Activated CD8-positive, alpha-beta T cell treated with anti-CD3 and anti-CD28 coated beads, Interleukin-2, amount 10 ng/mL, durations not matched to agents 7 days and 5 days (primary cell): ENCODE measurements around the gene ARMC9. TPM values are rescaled to one million over a fixed set of nuclear protein-coding genes. Genes with fewer than 3 reads are reported as not detected.

ENCODE experiments used
- ATAC-seq: fragments of 150-1000 bp; cut with Tn5 transposase; one replicate; pipeline ENCODE4 v1.10.0; 2021; ENCODE audit warnings: moderate library complexity
- CTCF ChIA-PET: fragments of 350-600 bp; sonication (Branson Sonifier 250); formaldehyde crosslinking; loops from one replicate; lab custom pipeline; 2021; ENCODE audit warnings: antibody characterized with exemption; lab: Charles Lee
- POLR2A ChIA-PET: fragments of 350-600 bp; sonication (Branson Sonifier 250); formaldehyde crosslinking; loops from one replicate; lab custom pipeline; 2021; ENCODE audit warnings: antibody characterized with exemption; lab: Charles Lee
- DNase-seq: peaks from one replicate; pipeline ENCODE4 v3.0.0-alpha.2; 2020
- H3K27ac Mint-ChIP-seq: one replicate; pipeline ENCODE4 v1.8.0; 2021; ENCODE audit warnings: mild to moderate bottlenecking, mixed read lengths
- H3K27me3 Mint-ChIP-seq: one replicate; pipeline ENCODE4 v1.8.0; 2021; ENCODE audit warnings: low read depth, mixed read lengths
- H3K36me3 Mint-ChIP-seq: one replicate; pipeline ENCODE4 v1.8.0; 2021; ENCODE audit warnings: low read depth, mixed read lengths
- H3K4me1 Mint-ChIP-seq: one replicate; pipeline ENCODE4 v1.8.0; 2021; ENCODE audit warnings: low read depth, mixed read lengths
- H3K4me3 Mint-ChIP-seq: one replicate; pipeline ENCODE4 v1.8.0; 2021; ENCODE audit warnings: mild to moderate bottlenecking, mixed read lengths
- H3K9me3 Mint-ChIP-seq: one replicate; pipeline ENCODE4 v1.8.0; 2022; ENCODE audit warnings: mixed read lengths; ENCODE audit not compliant: insufficient read depth
- total RNA-seq, 2 experiments: library from RNA; stranded (reverse); gene quantifications; one replicate each; pipeline ENCODE4 v1.2.3, GENCODE V29; 2021

The ARMC9 gene
- total RNA-seq, 2 experiments from 2014 or later, result 0.65 to 0.92 TPM

DNA sequence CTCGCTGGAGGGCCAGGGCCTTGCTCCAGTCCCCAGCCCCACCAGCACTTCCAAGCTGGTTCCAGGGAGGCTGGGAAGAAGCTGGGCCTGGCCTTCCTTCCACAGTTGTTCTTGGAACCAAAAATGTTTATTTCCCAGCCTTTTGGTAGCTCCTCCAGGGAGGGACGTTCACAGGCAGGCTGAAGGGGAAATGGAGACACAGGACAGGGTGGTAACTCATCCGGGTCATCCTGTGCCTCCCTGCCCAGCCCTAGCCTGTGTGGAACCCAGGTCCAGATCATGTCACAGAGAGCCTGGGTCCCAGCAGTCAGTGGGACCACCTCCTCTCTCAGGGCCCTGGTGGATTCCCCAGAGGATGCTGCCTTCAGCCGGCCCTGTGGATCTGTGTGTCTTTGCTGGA lies 12.5 kb upstream of the ARMC9 start:
- no peak overlapping the region for H3K4me3 Mint-ChIP-seq
- H3K36me3 Mint-ChIP-seq, result no peaks in the 10 kb centered on the region
- no peak overlapping the region for H3K27ac Mint-ChIP-seq
- POLR2A ChIA-PET, result no interaction called here
- DNase-seq (no peak), ATAC-seq (no peak)
- H3K4me1 Mint-ChIP-seq, result no peaks in the 10 kb centered on the region
- CTCF ChIA-PET, result interaction anchor here (0.9 kb wide), 1 partner anchor 10 kb away, joined by 3 read pairs; no protein-coding TSS in a partner anchor
- peaks cover 14% of the 10 kb centered on the region for H3K27me3 Mint-ChIP-seq
- H3K9me3 Mint-ChIP-seq, result no peaks in the 10 kb centered on the region

DNA sequence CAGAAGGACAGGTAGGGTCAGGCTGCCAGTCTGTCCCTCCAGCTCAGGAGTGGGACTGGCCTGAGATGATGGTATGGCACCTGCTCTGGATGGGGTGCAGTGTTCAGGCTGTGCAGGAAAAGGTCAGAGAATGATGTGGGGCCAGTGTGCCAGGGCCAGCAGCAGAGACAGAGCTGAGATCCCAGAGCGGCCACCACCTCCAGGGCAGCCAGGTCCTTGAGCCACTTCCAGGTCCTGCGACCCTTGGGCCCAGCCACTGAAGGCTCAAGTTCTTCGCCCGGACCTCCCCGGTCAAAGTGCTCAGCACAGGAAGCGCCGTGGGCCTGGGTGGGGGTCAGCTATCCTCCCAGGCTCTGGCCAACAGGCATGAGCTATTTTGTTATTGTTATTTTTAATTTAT lies 12.1 kb upstream of the ARMC9 start:
- POLR2A ChIA-PET, result no interaction called here
- no peak overlapping the region for H3K27ac Mint-ChIP-seq
- no peaks in the 10 kb centered on the region for H3K4me1 Mint-ChIP-seq
- H3K27me3 Mint-ChIP-seq, result peaks cover 14% of the 10 kb centered on the region
- no peak for ATAC-seq
- DNase-seq, result no peak
- CTCF ChIA-PET, result interaction anchor here (0.9 kb wide), 1 partner anchor 10 kb away, joined by 3 read pairs; no protein-coding TSS in a partner anchor
- no peaks in the 10 kb centered on the region for H3K36me3 Mint-ChIP-seq
- no peak overlapping the region for H3K4me3 Mint-ChIP-seq
- H3K9me3 Mint-ChIP-seq, result no peaks in the 10 kb centered on the region

DNA sequence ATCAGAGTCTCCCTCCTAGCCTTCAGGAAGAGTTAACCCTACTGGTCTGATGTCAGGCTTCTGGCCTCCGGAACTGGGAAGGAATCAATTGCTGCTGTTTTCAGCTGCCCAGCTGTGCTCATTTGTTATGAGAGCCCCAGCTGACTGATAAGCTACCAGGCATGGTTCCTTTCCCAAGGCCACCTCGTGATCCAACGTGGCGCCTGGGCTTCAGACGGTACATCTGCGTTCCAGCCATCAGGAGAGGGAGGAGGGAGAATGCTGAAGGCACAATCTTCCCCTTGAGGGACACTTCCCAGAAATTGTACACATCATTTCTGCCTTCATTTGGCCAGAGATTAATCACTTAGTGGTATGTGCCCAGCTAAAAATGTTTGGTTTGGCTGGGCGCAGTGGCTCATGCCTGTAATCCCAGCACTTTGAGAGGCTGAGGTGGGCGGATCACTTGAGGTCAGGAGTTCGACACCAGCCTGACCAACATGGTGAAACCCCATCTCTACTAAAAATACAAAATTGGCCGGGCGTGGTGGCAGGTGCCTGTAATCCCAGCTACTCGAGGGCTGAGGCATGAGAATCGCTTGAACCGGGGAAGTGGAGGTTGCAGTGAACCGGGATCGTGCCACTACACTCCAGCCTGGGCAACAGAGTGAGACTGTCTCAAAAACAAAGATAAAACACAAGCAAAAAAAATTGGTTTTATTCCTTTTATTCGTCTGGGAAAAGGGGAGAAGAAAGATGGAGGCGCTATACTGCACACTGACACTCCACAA lies 10.5 kb upstream of the ARMC9 start:
- no peak for ATAC-seq
- Mint-ChIP-seq H3K27ac (no peak overlapping the region), H3K27me3 (peaks cover 23% of the 10 kb centered on the region), H3K9me3 (no peaks in the 10 kb centered on the region), H3K4me3 (no peak overlapping the region), H3K36me3 (no peaks in the 10 kb centered on the region), H3K4me1 (no peaks in the 10 kb centered on the region)
- ChIA-PET CTCF (no interaction called here), POLR2A (interaction anchor here (0.6 kb wide), 1 partner anchor 275 kb away, joined by 3 read pairs; no protein-coding TSS in a partner anchor)
- no peak for DNase-seq

DNA sequence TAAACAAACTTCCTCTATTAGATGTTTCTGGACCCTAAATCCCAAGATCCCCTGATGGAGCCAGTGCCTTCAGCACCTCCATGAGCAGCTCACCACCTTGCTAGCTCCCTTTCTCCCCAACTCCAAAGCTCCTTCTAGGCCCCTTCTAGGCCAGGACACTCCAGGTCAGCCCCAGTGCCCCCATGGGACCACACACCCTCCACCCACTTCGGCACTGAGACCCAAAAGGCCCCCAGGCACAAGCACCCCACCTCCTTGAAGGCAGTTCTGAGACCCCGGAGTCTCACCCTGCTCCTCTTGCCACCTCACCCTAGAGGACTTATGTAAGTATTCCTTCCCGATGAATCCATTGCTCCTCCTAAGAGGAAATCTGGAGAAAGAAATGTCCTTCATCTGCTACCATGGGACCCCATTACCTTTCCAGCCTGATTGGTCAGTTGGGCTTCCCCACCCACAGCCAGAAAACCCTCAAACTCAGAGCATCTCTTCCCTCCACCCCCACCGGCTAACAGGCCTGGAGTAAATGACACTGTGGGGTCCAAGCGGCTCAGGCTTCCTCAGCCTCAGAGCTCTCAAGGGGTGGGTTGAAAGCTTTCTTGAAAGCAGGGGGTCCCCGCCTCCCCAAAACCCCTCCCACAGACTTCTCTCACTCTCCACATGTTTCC lies 9.8 kb upstream of the ARMC9 start:
- DNase-seq, result no peak
- H3K27ac Mint-ChIP-seq, result no peak overlapping the region
- no peak overlapping the region for H3K4me3 Mint-ChIP-seq
- H3K9me3 Mint-ChIP-seq, result no peaks in the 10 kb centered on the region
- ChIA-PET CTCF (no interaction called here), POLR2A (interaction anchor here (0.5 kb wide), 1 partner anchor 8 kb away, joined by 6 read pairs; no protein-coding TSS in a partner anchor)
- H3K27me3 Mint-ChIP-seq, result peaks cover 23% of the 10 kb centered on the region
- ATAC-seq, result no peak
- no peaks in the 10 kb centered on the region for H3K4me1 Mint-ChIP-seq
- H3K36me3 Mint-ChIP-seq, result no peaks in the 10 kb centered on the region

DNA sequence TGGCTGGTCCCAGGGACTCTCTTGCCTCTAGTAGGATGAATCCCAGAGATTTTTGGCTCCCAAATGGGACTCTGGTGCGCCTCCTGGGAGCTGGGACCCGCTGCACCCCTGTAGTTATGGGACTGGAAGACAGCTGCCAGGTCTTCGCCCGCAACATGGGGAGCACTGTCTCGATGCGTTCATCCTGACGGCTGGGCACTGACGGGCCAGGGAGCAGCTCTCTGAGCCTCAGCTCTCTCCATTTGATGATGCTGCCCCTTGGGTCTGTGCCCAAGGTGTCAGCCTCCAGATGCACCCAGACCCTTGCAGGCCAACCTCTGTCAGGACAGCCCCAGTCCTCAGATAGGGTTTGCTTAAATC lies 9.3 kb upstream of the ARMC9 start:
- POLR2A ChIA-PET, result interaction anchor here (0.5 kb wide), 1 partner anchor 8 kb away, joined by 6 read pairs; no protein-coding TSS in a partner anchor
- no peak for DNase-seq
- Mint-ChIP-seq H3K4me3 (no peak overlapping the region), H3K27ac (no peak overlapping the region), H3K27me3 (peaks cover 26% of the 10 kb centered on the region), H3K36me3 (no peaks in the 10 kb centered on the region), H3K4me1 (no peaks in the 10 kb centered on the region), H3K9me3 (no peaks in the 10 kb centered on the region)
- ATAC-seq, result no peak
- CTCF ChIA-PET, result no interaction called here

DNA sequence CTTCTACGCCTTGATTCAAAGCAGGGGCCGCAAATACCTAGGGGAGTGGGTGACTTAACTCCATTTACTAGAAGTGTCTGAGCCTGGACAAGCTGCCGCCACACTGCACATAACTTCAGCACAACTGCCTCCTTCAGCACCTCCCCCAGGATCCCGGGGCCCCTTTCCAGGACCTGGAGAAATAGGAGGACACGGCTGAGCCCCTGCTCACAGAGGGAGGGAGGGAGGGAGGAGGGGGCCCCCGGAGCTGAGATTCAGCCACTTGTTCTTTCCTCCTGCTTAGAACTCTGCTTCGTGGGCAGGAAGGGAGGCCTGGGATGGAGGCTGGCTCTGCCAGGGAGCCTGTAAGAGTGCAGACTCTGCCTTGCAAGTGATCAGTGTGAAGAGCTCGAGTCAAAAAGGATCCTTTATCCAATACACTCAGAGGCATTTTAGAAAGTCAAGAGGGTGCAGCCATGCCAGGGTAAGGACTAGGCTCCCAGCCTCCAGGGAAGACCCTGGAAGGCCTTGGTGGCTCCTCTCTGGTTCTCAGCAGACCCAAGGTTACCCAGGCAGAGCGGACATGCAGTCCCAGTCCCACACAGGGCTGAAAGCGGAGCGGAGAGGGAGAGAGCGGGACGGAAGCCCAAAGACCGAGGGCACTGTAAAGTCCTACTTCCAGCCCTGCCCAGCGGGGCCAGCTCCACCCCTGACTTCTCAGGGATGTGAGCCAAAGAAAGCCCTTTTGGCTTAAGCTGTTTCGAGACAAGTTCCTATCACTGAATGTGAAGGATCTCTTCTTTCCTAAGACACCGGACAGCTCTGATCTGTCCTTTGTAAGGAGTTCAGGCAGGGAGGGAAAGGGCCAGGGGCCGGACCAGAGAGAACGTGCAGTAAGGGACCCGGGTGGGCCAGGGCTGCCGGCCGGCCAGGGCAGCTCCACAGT lies 8.6 kb upstream of the ARMC9 start:
- Mint-ChIP-seq H3K36me3 (no peaks in the 10 kb centered on the region), H3K4me3 (no peak overlapping the region), H3K4me1 (no peaks in the 10 kb centered on the region), H3K9me3 (no peaks in the 10 kb centered on the region), H3K27me3 (peaks cover 27% of the 10 kb centered on the region), H3K27ac (no peak overlapping the region)
- POLR2A ChIA-PET, result interaction anchor here (0.5 to 0.8 kb wide), 2 partner anchors 7 to 65 kb away, joined by 3 to 6 read pairs; partner anchors contain the start of gene HTR2B
- ATAC-seq (no peak), DNase-seq (no peak)
- CTCF ChIA-PET, result no interaction called here

DNA sequence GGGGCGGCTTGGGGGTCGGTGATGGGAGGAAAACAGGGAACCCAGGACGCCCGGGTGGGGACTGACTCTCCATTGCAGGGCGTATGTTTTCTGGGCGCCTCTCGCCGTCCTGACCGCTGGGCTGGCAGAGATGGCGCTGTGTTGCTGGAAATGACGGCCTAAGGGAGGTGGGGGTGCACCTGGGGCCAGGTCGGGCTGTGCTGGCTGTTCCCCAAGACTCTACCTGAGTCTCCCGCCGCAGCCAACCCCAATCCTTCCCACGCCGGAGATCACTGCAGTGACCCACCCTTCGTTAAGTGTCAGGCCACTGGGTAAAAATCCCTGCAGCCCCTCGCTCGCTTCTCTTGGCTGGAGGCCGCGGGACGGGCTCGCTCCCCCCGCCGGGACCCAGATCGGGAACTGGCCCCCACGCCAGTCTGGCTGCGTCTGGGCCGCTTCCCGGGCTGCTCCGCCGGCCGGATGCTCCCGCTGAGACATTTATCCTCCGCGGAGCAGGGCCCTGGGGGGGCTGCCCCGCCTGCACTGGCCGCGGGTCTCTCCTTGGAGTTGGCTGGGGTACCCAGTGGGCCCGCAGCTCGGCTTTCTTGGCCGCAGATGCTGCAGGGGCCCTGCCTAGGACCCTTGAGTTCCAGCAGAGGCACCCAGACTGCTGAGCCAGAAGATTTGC lies 7.8 kb upstream of the ARMC9 start:
- ChIA-PET POLR2A (interaction anchor here (0.8 kb wide), 1 partner anchor 66 kb away, joined by 3 read pairs; the partner anchor contains the start of gene HTR2B), CTCF (no interaction called here)
- Mint-ChIP-seq H3K36me3 (no peaks in the 10 kb centered on the region), H3K9me3 (no peaks in the 10 kb centered on the region), H3K4me3 (no peak overlapping the region), H3K27me3 (peaks cover 29% of the 10 kb centered on the region), H3K27ac (no peak overlapping the region), H3K4me1 (no peaks in the 10 kb centered on the region)
- DNase-seq, result no peak
- no peak for ATAC-seq

DNA sequence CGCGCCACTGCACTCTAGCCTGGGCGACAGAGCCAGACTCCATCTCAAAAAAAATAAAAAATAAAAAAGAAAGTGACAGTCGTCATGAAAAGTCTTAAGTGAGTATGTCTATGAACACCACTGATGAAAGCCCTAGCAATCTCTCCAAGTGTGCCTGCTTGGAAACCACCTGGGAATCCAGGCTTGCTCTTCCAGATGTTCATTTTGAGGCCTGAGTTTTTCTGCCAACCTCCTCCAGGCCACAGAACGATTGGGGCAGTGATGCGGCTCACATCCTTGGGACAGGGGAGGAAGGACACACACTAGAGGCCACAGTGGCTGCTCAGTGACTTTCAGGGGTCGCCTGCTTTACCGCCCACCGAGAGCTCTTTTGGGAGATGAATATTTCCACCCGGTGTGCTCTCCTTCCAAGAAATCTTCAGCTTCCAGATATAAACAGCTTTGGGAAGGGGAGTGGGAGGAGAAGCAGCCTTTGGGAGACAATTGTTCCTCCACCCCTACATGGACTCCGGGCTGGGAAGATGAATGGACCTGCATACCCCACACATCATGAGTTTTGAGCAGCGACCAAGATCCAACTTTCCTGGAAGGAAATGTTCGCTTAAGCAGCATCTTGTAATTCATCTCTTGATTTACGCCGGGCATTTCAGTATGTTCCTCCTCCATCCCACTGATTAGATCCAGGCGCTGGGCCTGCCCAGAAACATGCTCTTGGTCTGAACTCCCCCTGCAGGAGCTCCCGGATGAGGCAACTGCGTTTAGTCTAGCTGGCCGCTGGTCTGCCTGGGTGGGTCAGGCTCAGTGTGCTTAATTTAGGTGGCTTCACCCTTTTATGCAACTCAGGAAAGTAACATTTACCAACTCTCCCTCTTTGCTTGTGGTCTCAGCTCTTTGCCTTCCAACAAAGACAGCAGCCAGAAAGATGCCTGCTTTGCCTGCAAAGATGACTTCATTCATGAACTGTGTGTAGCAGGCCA lies 6.2 kb upstream of the ARMC9 start:
- Mint-ChIP-seq H3K4me1 (no peaks in the 10 kb centered on the region), H3K27me3 (peaks cover 36% of the 10 kb centered on the region), H3K9me3 (no peaks in the 10 kb centered on the region), H3K27ac (no peak overlapping the region), H3K36me3 (no peaks in the 10 kb centered on the region), H3K4me3 (no peak overlapping the region)
- POLR2A ChIA-PET, result no interaction called here
- no peak for ATAC-seq
- CTCF ChIA-PET, result no interaction called here
- DNase-seq, result no peak

DNA sequence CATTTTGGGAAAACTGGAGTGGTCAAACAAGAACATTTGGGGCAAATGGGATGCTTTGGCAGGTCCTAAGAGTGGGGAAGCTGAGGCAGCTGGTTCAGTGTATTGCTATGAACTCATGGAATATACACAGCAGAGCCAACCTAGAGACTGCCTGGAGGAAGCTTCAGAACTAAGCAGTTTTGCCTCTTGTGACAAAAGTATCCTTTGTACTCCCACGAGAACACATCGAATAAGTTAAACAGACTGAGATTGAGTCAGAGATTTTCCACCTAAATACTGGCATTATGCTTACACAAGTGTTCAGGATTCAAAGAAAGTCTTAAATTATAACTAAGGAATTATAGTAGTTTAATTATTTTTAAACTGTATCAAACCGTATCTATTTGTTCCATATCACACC lies 5.2 kb upstream of the ARMC9 start:
- Mint-ChIP-seq H3K4me1 (peaks cover 7% of the 10 kb centered on the region), H3K27me3 (peaks cover 36% of the 10 kb centered on the region), H3K36me3 (no peaks in the 10 kb centered on the region), H3K9me3 (no peaks in the 10 kb centered on the region), H3K4me3 (no peak overlapping the region), H3K27ac (no peak overlapping the region)
- POLR2A ChIA-PET, result no interaction called here
- CTCF ChIA-PET, result interaction anchor here (1.2 kb wide), 1 partner anchor 13 kb away, joined by 5 read pairs; no protein-coding TSS in a partner anchor
- ATAC-seq, result no peak
- no peak for DNase-seq

DNA sequence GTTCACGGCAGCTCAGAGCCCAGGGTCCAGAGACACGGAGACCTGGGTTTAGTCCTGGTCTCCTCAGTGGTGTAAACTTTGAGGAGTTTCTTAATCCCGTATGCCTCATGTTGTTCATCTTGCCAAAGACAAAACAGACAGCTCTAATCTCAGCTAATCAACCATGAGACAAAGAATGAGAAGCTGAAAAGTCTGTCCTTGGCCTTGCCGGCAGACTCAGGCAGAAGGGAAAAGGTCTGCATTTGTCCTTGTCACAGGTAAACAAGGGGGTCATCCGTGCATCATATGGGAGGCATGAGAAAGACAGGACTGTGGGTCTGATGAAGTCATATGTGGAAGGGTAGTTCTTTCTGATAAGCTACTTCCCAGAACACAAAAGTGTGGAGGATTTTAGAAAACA lies 1.8 kb upstream of the ARMC9 start:
- H3K27ac Mint-ChIP-seq, result no peak overlapping the region
- ATAC-seq (no peak), DNase-seq (no peak)
- H3K4me1 Mint-ChIP-seq, result peaks cover 14% of the 10 kb centered on the region
- H3K27me3 Mint-ChIP-seq, result peaks cover 29% of the 10 kb centered on the region
- no peaks in the 10 kb centered on the region for H3K9me3 Mint-ChIP-seq
- H3K36me3 Mint-ChIP-seq, result no peaks in the 10 kb centered on the region
- H3K4me3 Mint-ChIP-seq, result no peak overlapping the region
- CTCF ChIA-PET, result interaction anchor here (0.6 to 1.2 kb wide), 5 partner anchors 11 to 604 kb away, joined by 3 to 5 read pairs (median 4); no protein-coding TSS in a partner anchor
- POLR2A ChIA-PET, result interaction anchor here (0.6 kb wide), 1 partner anchor 7 kb away, joined by 6 read pairs; no protein-coding TSS in a partner anchor
